ENCODE data around the gene LRRC72.
"Not testable (repeated sequence)": the region's sequence is repeated elsewhere in the genome, so short reads cannot be mapped to it uniquely, and the experiment has no call there.

Gene LRRC72

DNA sequence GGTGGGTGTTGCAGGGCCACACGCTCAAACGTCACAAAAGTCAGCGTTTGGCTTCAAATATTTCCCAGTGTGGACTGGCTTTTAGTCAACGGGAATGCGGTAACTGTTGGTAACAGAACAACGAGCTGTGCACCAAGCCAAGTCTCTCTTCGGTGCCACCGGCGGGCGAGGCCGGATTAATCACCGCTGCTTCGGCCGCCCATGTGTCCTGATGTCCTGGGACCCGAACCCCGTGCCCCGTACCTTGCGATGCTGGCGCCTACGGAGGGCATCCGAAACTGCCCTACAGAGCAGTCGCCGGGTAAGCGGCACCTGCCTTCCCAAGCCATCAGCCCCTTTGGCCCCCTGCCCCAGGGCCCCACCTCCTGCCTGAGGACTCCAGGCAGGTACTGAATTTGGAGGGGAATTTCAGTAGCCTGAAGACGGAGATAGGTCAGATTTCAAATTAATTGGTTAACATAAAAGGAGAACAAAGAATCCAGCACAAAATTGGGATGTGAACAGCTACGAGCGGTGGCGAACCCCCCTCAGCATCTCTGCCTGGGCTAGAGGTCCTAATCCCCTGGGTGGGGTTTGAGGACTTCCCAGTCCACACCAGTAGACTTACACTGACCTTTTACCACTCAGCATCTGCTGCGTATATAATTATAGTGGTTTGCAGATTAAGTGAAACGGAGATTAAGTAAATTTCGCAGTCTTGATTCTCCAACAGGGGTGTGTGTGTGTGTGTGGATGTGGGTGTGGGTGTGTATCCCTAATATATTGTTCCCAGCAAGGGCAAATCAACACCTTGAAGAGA, at the start of gene LRRC72:
LRRC72 (plus strand) TSS at position 84 of the 799 bp plus-strand sequence; CDS start at position 212, 128 bp downstream.
- Mint-ChIP-seq H3K36me3 (no peaks in the 10 kb centered on the region), H3K27ac (no peak within 1 kb of the TSS), H3K4me1 (ENCODE audit: low read depth) (no peaks in the 10 kb centered on the region), H3K27me3 (peaks cover 2% of the 10 kb centered on the region), H3K4me3 (no peak within 1 kb of the TSS), H3K9me3 (ENCODE audit: low read depth) (no peaks in the 10 kb centered on the region)

DNA sequence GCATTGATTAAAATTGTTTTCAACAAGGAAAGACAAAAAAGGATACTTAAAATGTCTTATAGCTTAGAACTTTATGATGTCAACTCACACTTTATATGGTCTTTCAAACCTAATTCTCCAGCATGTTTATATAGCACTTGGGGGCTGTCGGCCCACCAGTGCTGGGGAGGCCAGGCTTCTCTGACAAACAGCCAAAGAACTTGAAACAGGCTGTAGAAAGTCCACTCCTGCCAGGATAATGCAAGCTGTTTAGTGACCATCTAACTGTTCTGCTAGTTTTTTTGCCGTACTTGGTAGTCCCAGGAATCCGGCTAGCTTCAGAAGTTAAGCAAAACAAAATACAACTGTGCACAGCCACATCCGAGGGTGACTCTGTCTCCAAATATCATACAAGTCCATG, 47.5 kb upstream of the LRRC72 start:
- H3K4me1 Mint-ChIP-seq (ENCODE audit: low read depth): no peaks in the 10 kb centered on the region
- H3K36me3 Mint-ChIP-seq: no peaks in the 10 kb centered on the region
- H3K27me3 Mint-ChIP-seq: peaks cover under 1% of the 10 kb centered on the region
- H3K4me3 Mint-ChIP-seq: no peak overlapping the region
- no peak overlapping the region for H3K27ac Mint-ChIP-seq
- H3K9me3 Mint-ChIP-seq (ENCODE audit: low read depth): no peaks in the 10 kb centered on the region

- H3K9me3 Mint-ChIP-seq (ENCODE audit: low read depth): no peaks in the 10 kb centered on the region
- H3K27me3 Mint-ChIP-seq: no peaks in the 10 kb centered on the region
- H3K4me3 Mint-ChIP-seq: no peak overlapping the region
- no peaks in the 10 kb centered on the region for H3K36me3 Mint-ChIP-seq
- no peak overlapping the region for H3K27ac Mint-ChIP-seq
- H3K4me1 Mint-ChIP-seq (ENCODE audit: low read depth): no peaks in the 10 kb centered on the region
Observed at GRCh38 chr7:16479591-16479990, 47.0 kb upstream of the LRRC72 start.

DNA sequence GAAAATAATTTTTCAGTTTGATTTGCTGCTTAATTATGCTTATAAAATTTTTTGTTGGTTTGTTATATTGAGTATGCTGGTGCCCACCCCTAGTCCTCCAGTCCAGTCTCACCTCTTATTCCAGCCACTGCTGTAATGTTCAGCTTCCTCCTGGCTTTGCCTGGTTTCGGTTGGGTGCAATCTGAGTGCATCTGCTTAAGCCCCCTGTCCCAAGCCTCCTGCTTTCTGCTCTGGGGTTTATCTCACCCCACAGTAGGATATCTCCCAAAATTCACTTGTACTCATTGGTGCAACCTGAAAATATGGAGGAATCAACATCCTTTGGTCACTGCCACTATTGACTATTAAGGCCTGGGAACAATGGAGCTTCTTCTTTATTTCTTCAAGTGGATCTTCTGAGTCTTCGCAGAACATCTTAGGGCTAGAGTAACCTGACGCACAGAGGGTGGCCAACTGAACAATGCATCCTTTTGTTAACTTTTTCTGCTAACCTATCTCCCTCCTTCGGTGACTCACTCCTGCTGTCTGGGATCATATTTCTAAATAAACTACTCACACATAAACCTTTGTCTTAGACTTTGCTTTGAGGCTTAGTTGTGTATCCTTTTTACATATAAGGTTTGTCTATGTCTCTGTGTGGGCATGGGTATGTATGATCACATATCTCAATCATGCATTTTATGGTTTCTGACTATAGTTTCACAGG, 42.0 kb upstream of the LRRC72 start:
- H3K36me3 Mint-ChIP-seq: no peaks in the 10 kb centered on the region
- H3K9me3 Mint-ChIP-seq (ENCODE audit: low read depth): no peaks in the 10 kb centered on the region
- no peaks in the 10 kb centered on the region for H3K4me1 Mint-ChIP-seq (ENCODE audit: low read depth)
- no peak overlapping the region for H3K4me3 Mint-ChIP-seq
- H3K27ac Mint-ChIP-seq: no peak overlapping the region
- no peaks in the 10 kb centered on the region for H3K27me3 Mint-ChIP-seq

DNA sequence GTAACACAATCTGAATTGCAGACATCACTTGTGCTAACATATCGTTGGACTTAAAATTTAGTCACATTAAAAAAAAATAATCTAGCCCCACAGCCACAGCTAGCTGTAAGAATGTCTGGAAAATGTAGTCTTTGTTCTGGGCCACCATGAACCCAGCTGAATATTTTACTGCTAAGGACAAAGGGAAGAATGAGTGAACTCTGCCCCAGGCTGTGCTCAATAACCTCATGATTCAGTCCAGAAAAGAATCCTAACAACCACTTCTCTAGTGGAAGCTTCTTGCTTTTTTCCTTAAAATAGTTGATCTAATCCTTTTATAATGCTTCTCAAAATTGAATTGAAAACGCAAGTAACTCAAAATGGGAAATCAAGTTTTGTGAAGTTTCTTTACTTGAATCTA, 35.5 kb upstream of the LRRC72 start:
- Mint-ChIP-seq H3K36me3 (no peaks in the 10 kb centered on the region), H3K4me1 (ENCODE audit: low read depth) (no peaks in the 10 kb centered on the region), H3K4me3 (no peak overlapping the region), H3K27ac (no peak overlapping the region), H3K27me3 (peaks cover under 1% of the 10 kb centered on the region), H3K9me3 (ENCODE audit: low read depth) (no peaks in the 10 kb centered on the region)

- Mint-ChIP-seq H3K27me3 (peaks cover 7% of the 10 kb centered on the region), H3K27ac (no peak overlapping the region), H3K9me3 (ENCODE audit: low read depth) (no peaks in the 10 kb centered on the region), H3K4me1 (ENCODE audit: low read depth) (no peaks in the 10 kb centered on the region), H3K36me3 (no peaks in the 10 kb centered on the region), H3K4me3 (no peak overlapping the region)
Observed at GRCh38 chr7:16492513-16493062, 34.0 kb upstream of the LRRC72 start.

- Mint-ChIP-seq H3K4me3 (no peak overlapping the region), H3K27ac (no peak overlapping the region), H3K9me3 (ENCODE audit: low read depth) (no peaks in the 10 kb centered on the region), H3K36me3 (no peaks in the 10 kb centered on the region), H3K27me3 (peaks cover 7% of the 10 kb centered on the region), H3K4me1 (ENCODE audit: low read depth) (no peaks in the 10 kb centered on the region)
Observed at GRCh38 chr7:16493266-16493665, 33.4 kb upstream of the LRRC72 start.

GRCh38 chr7:16494551-16494950, 32.1 kb upstream of the LRRC72 start:
- H3K4me3 Mint-ChIP-seq: no peak overlapping the region
- no peak overlapping the region for H3K27ac Mint-ChIP-seq
- H3K4me1 Mint-ChIP-seq (ENCODE audit: low read depth): no peaks in the 10 kb centered on the region
- H3K36me3 Mint-ChIP-seq: no peaks in the 10 kb centered on the region
- H3K9me3 Mint-ChIP-seq (ENCODE audit: low read depth): no peaks in the 10 kb centered on the region
- peaks cover 7% of the 10 kb centered on the region for H3K27me3 Mint-ChIP-seq

- H3K27ac Mint-ChIP-seq: no peak overlapping the region
- H3K4me3 Mint-ChIP-seq: no peak overlapping the region
Observed at GRCh38 chr7:16494955-16495719, 31.5 kb upstream of the LRRC72 start.

DNA sequence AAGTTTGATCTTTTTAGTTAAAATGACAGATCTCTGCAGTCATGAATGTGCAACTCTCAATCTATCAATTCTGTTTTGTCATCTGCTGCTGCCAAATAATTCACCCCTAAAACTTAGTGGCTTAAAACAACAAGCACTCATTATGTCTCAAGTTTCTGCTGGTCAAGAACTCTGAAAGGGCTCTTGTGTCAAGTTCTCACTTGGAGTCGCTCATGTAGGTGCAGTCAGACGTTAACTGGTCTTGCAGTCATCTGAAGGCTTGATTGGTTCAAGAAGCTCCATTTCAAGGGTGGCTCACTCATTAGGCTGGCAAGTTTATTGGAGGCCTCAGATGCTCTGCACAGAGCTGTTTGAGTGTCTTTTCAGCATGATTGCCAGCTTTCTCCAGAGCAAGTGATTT, 28.5 kb upstream of the LRRC72 start:
- H3K27ac Mint-ChIP-seq: no peak overlapping the region
- H3K4me3 Mint-ChIP-seq: no peak overlapping the region
- H3K36me3 Mint-ChIP-seq: no peaks in the 10 kb centered on the region
- H3K9me3 Mint-ChIP-seq (ENCODE audit: low read depth): no peaks in the 10 kb centered on the region
- peaks cover 10% of the 10 kb centered on the region for H3K27me3 Mint-ChIP-seq
- H3K4me1 Mint-ChIP-seq (ENCODE audit: low read depth): no peaks in the 10 kb centered on the region

More at GRCh38 chr7:16494955-16495719, 31.5 kb upstream of the LRRC72 start:
- H3K27me3 Mint-ChIP-seq: peaks cover 7% of the 10 kb centered on the region
- H3K36me3 Mint-ChIP-seq: no peaks in the 10 kb centered on the region
- H3K9me3 Mint-ChIP-seq (ENCODE audit: low read depth): no peaks in the 10 kb centered on the region
- no peaks in the 10 kb centered on the region for H3K4me1 Mint-ChIP-seq (ENCODE audit: low read depth)

DNA sequence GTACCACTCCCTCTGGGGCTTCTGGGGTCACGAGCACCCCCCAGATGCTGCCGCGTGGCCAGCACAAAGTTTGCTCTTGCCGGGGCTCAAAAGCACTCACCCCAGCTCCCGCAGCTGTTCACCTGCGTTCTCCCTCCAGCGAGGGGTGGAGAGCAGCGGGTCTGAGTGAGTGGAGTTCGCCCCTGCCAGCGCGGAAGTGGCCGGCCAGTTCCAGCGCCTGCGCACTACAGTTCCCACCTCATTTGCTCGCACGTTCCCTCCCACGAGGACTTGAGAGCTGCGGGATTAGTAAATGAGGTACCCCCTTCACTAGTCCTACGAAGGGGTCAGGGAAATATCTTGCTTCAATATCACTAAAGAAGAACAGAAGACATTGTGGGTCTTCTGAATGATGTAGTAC, 24.3 kb upstream of the LRRC72 start:
- peaks cover 3% of the 10 kb centered on the region for H3K9me3 Mint-ChIP-seq (ENCODE audit: low read depth)
- no peak overlapping the region for H3K4me3 Mint-ChIP-seq
- no peaks in the 10 kb centered on the region for H3K4me1 Mint-ChIP-seq (ENCODE audit: low read depth)
- H3K27me3 Mint-ChIP-seq: peaks cover 8% of the 10 kb centered on the region
- H3K36me3 Mint-ChIP-seq: no peaks in the 10 kb centered on the region
- H3K27ac Mint-ChIP-seq: no peak overlapping the region

DNA sequence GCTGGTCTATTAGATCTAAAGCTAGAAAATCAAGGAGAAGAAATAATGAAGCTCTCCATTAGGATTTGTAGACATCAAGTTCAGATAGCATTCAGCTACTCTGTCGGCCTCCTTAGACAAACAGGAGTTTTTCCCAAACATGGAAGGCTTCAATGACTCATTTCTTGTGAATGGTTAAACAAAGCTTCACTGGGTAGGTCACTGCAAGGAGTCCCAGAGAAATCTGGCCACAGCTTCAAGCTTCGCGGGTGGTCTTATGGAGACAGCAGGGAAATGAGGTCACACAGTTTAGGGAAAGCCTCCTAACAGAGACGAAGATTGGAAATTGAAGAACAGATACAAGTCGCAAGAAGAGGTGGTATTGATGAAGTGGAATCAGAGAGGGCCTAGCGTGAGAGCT, 22.6 kb upstream of the LRRC72 start:
- Mint-ChIP-seq H3K36me3 (no peaks in the 10 kb centered on the region), H3K9me3 (ENCODE audit: low read depth) (peaks cover 3% of the 10 kb centered on the region), H3K27ac (no peak overlapping the region), H3K4me3 (no peak overlapping the region), H3K27me3 (peaks cover 8% of the 10 kb centered on the region), H3K4me1 (ENCODE audit: low read depth) (no peaks in the 10 kb centered on the region)

DNA sequence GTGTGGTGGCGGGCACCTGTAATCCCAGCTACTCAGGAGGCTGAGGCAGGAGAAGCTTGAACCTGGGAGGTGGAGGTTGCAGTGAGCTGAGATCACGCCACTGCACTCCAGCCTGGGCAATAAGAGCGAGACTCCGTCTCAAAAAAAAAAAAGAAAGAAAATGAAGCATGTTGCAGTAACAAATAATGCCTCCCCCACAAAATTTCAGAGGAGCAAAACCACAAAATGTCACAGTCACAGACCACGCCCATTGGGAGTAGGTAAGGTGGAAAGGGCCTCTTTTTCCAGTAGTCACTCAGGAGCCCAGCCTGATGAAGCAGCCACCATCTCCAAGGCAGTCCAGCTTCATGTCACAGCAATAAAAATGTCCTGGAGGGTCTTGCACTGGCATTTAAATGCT, 20.2 kb upstream of the LRRC72 start:
- H3K4me3 Mint-ChIP-seq; H3K27ac Mint-ChIP-seq; H3K4me1 Mint-ChIP-seq (ENCODE audit: low read depth): not testable (repeated sequence)

DNA sequence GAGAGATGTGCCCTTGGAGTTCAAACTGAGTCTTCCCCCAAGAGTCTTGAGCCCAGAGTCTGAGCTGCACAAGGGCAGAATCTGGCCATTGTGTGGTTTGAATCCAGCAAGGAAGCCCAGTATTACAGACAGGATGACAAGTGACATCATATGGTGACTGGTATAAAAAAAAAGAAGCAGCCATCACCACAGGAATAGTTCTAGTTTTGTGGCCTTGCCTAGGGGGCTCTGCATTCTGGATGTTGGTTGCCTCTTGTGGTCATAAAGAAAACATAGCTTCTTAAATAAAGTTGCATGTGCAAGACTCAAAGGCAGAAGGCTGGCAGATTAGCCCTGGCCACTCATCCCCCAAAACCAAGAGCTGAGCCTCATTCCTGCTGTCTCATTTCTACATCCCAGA, 16.8 kb upstream of the LRRC72 start:
- no peaks in the 10 kb centered on the region for H3K36me3 Mint-ChIP-seq

More for the DNA sequence above, 20.2 kb upstream of the LRRC72 start:
- H3K36me3 Mint-ChIP-seq; H3K9me3 Mint-ChIP-seq (ENCODE audit: low read depth); H3K27me3 Mint-ChIP-seq: not testable (repeated sequence)

GRCh38 chr7:16511314-16511713, 15.3 kb upstream of the LRRC72 start:
- no peaks in the 10 kb centered on the region for H3K27me3 Mint-ChIP-seq
- H3K4me3 Mint-ChIP-seq: no peak overlapping the region
- H3K36me3 Mint-ChIP-seq: no peaks in the 10 kb centered on the region
- no peaks in the 10 kb centered on the region for H3K4me1 Mint-ChIP-seq (ENCODE audit: low read depth)
- no peaks in the 10 kb centered on the region for H3K9me3 Mint-ChIP-seq (ENCODE audit: low read depth)
- H3K27ac Mint-ChIP-seq: no peak overlapping the region

More for the DNA sequence above, 16.8 kb upstream of the LRRC72 start:
- Mint-ChIP-seq H3K27me3 (no peaks in the 10 kb centered on the region), H3K27ac (no peak overlapping the region), H3K4me1 (ENCODE audit: low read depth) (no peaks in the 10 kb centered on the region), H3K4me3 (no peak overlapping the region), H3K9me3 (ENCODE audit: low read depth) (peaks cover 3% of the 10 kb centered on the region)
